CD14-positive monocyte (primary cell): Measurements from ENCODE around the gene THOC5. TPM values are rescaled to one million over a fixed set of nuclear protein-coding genes. Genes with fewer than 3 reads are reported as not detected.
"Not testable (repeated sequence)": the region's sequence is repeated elsewhere in the genome, so short reads cannot be mapped to it uniquely, and the experiment has no call there.

Source experiments
- DNase-seq, 3 donors: peaks; one replicate each; pipeline ENCODE4 v3.0.0-alpha.2; 2011 to 2022
- H2AFZ ChIP-seq: 2 replicates; pipeline ENCODE4 v1.6.0; 2012; ENCODE audit warnings: mild to moderate bottlenecking, low read depth, low read length, inconsistent platforms; ENCODE audit not compliant: insufficient read depth, poor library complexity, severe bottlenecking
- H3K27ac ChIP-seq, 2 donors: 1 replicate in 1 of 2; 2 replicates in 1 of 2; pipeline ENCODE4 v1.5.1; 2012 to 2013; ENCODE audit warnings: low read length in 2 of 2, control low read depth in 1 of 2, inconsistent platforms in 1 of 2, low read depth in 1 of 2, mild to moderate bottlenecking in 1 of 2
- H3K27me3 ChIP-seq, 2 donors: one replicate each; pipeline versions ENCODE4 v1.6.0 to v1.6.1; 2011 to 2013; ENCODE audit warnings: low read length in 2 of 2; ENCODE audit not compliant: control insufficient read depth in 2 of 2, insufficient read depth in 2 of 2
- H3K36me3 ChIP-seq, 2 donors: replicated peaks in 1 of 2; 1 replicate in 1 of 2; 2 replicates in 1 of 2; pipeline versions ENCODE4 v1.5.1 to v1.6.1; 2012 to 2013; ENCODE audit warnings: low read length in 2 of 2, control low read depth in 1 of 2, inconsistent platforms in 1 of 2, mild to moderate bottlenecking in 1 of 2; ENCODE audit not compliant: insufficient read depth in 2 of 2, control insufficient read depth in 1 of 2
- H3K4me1 ChIP-seq, 2 donors: 1 replicate in 1 of 2; 2 replicates in 1 of 2; pipeline versions ENCODE4 v1.5.1 to v1.6.1; 2012 to 2013; ENCODE audit warnings: low read length in 2 of 2, control low read depth in 1 of 2, inconsistent platforms in 1 of 2, mild to moderate bottlenecking in 1 of 2, moderate library complexity in 1 of 2; ENCODE audit not compliant: insufficient read depth in 2 of 2, control insufficient read depth in 1 of 2
- H3K4me2 ChIP-seq: replicated peaks from 2 replicates; pipeline ENCODE3; 2012; ENCODE audit warnings: low read length, moderate library complexity, mild to moderate bottlenecking; ENCODE audit not compliant: poor library complexity, severe bottlenecking; ENCODE audit errors: extremely low read depth
- H3K4me3 ChIP-seq, 3 experiments: fragments of 200-600 bp in 1 of 3; sonication (generic) in 1 of 3; replicated peaks in 1 of 3; 1 replicate in 2 of 3; 2 replicates in 1 of 3; pipeline ENCODE4 v1.5.1; 2011 to 2013; ENCODE audit warnings: low read length in 3 of 3, mild to moderate bottlenecking in 3 of 3, control low read depth in 2 of 3, low read depth in 2 of 3, inconsistent platforms in 1 of 3, moderate library complexity in 1 of 3
- H3K79me2 ChIP-seq: 2 replicates; pipeline ENCODE4 v1.6.0; 2012; ENCODE audit warnings: mild to moderate bottlenecking, control low read depth, inconsistent platforms, low read length, moderate library complexity; ENCODE audit not compliant: insufficient read depth
- H3K9ac ChIP-seq: 2 replicates; pipeline ENCODE4 v1.6.0; 2017; ENCODE audit warnings: low read length, mild to moderate bottlenecking; ENCODE audit not compliant: insufficient read depth, poor library complexity, severe bottlenecking
- H3K9me3 ChIP-seq, 2 donors: replicated peaks in 1 of 2; 1 replicate in 1 of 2; 2 replicates in 1 of 2; pipeline versions ENCODE4 v1.5.1 to v1.6.1; 2012 to 2013; ENCODE audit warnings: low read length in 2 of 2, control low read depth in 1 of 2; ENCODE audit not compliant: control insufficient read depth in 1 of 2, insufficient read depth in 1 of 2
- H4K20me1 ChIP-seq: 2 replicates; pipeline ENCODE4 v1.6.0; 2012; ENCODE audit warnings: mild to moderate bottlenecking, low read length, control low read depth, moderate library complexity; ENCODE audit not compliant: insufficient read depth
- H3K27ac Mint-ChIP-seq, 7 donors: one replicate each; pipeline ENCODE4 v1.8.0; 2020; ENCODE audit warnings: mild to moderate bottlenecking in 7 of 7, mixed read lengths in 7 of 7, moderate library complexity in 6 of 7, inconsistent platforms in 2 of 7
- H3K27me3 Mint-ChIP-seq, 3 donors: one replicate each; pipeline ENCODE4 v1.8.0; 2021 to 2022; ENCODE audit warnings: low read depth in 3 of 3, mild to moderate bottlenecking in 3 of 3, mixed read lengths in 3 of 3, moderate library complexity in 3 of 3, inconsistent platforms in 1 of 3
- H3K36me3 Mint-ChIP-seq, 2 donors: one replicate each; pipeline ENCODE4 v1.8.0; 2020; ENCODE audit warnings: mixed read lengths in 2 of 2, inconsistent platforms in 1 of 2, mild to moderate bottlenecking in 1 of 2
- H3K4me1 Mint-ChIP-seq: one replicate; pipeline ENCODE4 v1.8.0; 2020; ENCODE audit warnings: mild to moderate bottlenecking, mixed read lengths
- H3K4me3 Mint-ChIP-seq, 2 donors: one replicate each; pipeline ENCODE4 v1.8.0; 2020; ENCODE audit warnings: mild to moderate bottlenecking in 2 of 2, mixed read lengths in 2 of 2, moderate library complexity in 1 of 2
- H3K9me3 Mint-ChIP-seq, 7 donors: one replicate each; pipeline ENCODE4 v1.8.0; 2020 to 2022; ENCODE audit warnings: mixed read lengths in 7 of 7, mild to moderate bottlenecking in 6 of 7, moderate library complexity in 6 of 7, inconsistent platforms in 2 of 7
- CTCF ChIP-seq: fragments of 200-600 bp; IDR thresholded peaks from one replicate; pipeline ENCODE4 v1.8.0; 2022; ENCODE audit warnings: antibody characterized with exemption, mild to moderate bottlenecking
- WGBS: methylation state at CpG from one replicate; pipeline ENCODE4 v1.1.5; 2013; ENCODE audit warnings: missing lambda C conversion rate; ENCODE audit not compliant: insufficient coverage; 5-methylcytosine and 5-hydroxymethylcytosine counted together
- intact Hi-C, 2 donors: fragments of 100-400 bp; cut with micrococcal nuclease; formaldehyde crosslinking; loops; one replicate each; pipeline versions ENCODE4 v1.15.0 to v1.15.1; 2023
- polyA plus RNA-seq, 3 donors: library from polyadenylated mRNA; depleted of rRNA in 1 of 3; unstranded in 2 of 3; stranded (reverse) in 1 of 3; fragments of 300-500 nt in 2 of 3; fragments of >200 nt in 1 of 3; fragmentation: Illumina TruSeq in 2 of 3; gene quantifications; 1 replicate in 2 of 3; 2 replicates in 1 of 3; pipeline ENCODE4 v1.2.3, GENCODE V29; 2012 to 2021

Gene THOC5
- polyA plus RNA-seq, 3 donors, result 19.6 to 29.9 (median 28.2) TPM

- no peak overlapping the region for H3K4me3 ChIP-seq
- no CpG with 5 or more reads among the region's 1 CpG for WGBS
- Mint-ChIP-seq H3K36me3 (peaks cover 5 to 9% of the 10 kb centered on the region in 2 donors), H3K27me3 (no peaks in the 10 kb centered on the region), H3K4me1 (peaks cover 17% of the 10 kb centered on the region), H3K4me3 (no peak overlapping the region), H3K9me3 (peaks cover 0 to 13% (median 7%) of the 10 kb centered on the region in 7 donors), H3K27ac (no peak overlapping the region)
- no peak overlapping the region for H3K27ac ChIP-seq
- H2AFZ ChIP-seq, result no peak overlapping the region
- H3K79me2 ChIP-seq, result no peaks in the 10 kb centered on the region
- TF ChIP-seq CTCF, result no peak
- no peaks in the 10 kb centered on the region for H4K20me1 ChIP-seq
- H3K36me3 ChIP-seq, result no peaks in the 10 kb centered on the region
- H3K9me3 ChIP-seq, result peaks cover 0 to 7% of the 10 kb centered on the region in 2 donors
- H3K27me3 ChIP-seq, result no peaks in the 10 kb centered on the region
- H3K9ac ChIP-seq, result no peak overlapping the region
- intact Hi-C loops, result no loop called here
- no peak for DNase-seq
- no peak overlapping the region for H3K4me2 ChIP-seq
- H3K4me1 ChIP-seq, result peaks cover 19% of the 10 kb centered on the region in 2 donors
Observed at GRCh38 chr22:29493636-29494035, 59.9 kb downstream of the THOC5 start.

GRCh38 chr22:29491012-29491411, 62.5 kb downstream of the THOC5 start:
- no peak overlapping the region for H3K27ac ChIP-seq
- no peak overlapping the region for H3K4me3 Mint-ChIP-seq
- H3K27me3 ChIP-seq, result no peaks in the 10 kb centered on the region
- H3K4me1 Mint-ChIP-seq, result peaks cover 20% of the 10 kb centered on the region
- H3K9me3 Mint-ChIP-seq, result peaks cover 0 to 11% (median 8%) of the 10 kb centered on the region in 7 donors
- peaks cover 0 to 7% of the 10 kb centered on the region in 2 donors for H3K9me3 ChIP-seq
- H3K79me2 ChIP-seq, result no peaks in the 10 kb centered on the region
- no peak overlapping the region for H3K9ac ChIP-seq
- no peak overlapping the region for H3K4me2 ChIP-seq
- H3K27ac Mint-ChIP-seq, result no peak overlapping the region
- no peak for DNase-seq
- no peak overlapping the region for H2AFZ ChIP-seq
- H3K36me3 Mint-ChIP-seq, result peaks cover 6 to 13% of the 10 kb centered on the region in 2 donors
- no peak overlapping the region for H3K4me3 ChIP-seq
- intact Hi-C loops, result no loop called here
- H3K27me3 Mint-ChIP-seq, result no peaks in the 10 kb centered on the region
- no peaks in the 10 kb centered on the region for H3K36me3 ChIP-seq
- no peak for TF ChIP-seq CTCF
- peaks cover 22 to 24% of the 10 kb centered on the region in 2 donors for H3K4me1 ChIP-seq
- 93% methylated on average over 5 of the region's 6 CpGs for WGBS
- H4K20me1 ChIP-seq, result no peaks in the 10 kb centered on the region

- Histone ChIP-seq H3K4me3 (peak overlapping the region in 1 of 3 experiments; percentile 10), H2AFZ (peak overlapping the region; percentile 53), H3K27ac (peak overlapping the region; percentile 63 to 75), H3K4me1 (peaks cover 22 to 24% of the 10 kb centered on the region in 2 donors)
- H3K79me2 ChIP-seq, H3K9me3 Mint-ChIP-seq, H3K27me3 Mint-ChIP-seq, H3K4me2 ChIP-seq, intact Hi-C loops, H3K36me3 Mint-ChIP-seq, H3K36me3 ChIP-seq, H3K9ac ChIP-seq, H3K9me3 ChIP-seq, H4K20me1 ChIP-seq, H3K27me3 ChIP-seq: not testable (repeated sequence)
- Mint-ChIP-seq H3K4me3 (peak overlapping the region in 1 of 2 donors; percentile 47), H3K27ac (peak overlapping the region; percentile 66 to 91 (median 89)), H3K4me1 (peaks cover 20% of the 10 kb centered on the region)
- WGBS, result 19% methylated on average over 6 of the region's 8 CpGs
- peak; percentile 53 to 73 (median 62) for DNase-seq
Observed at GRCh38 chr22:29489127-29489780, 64.3 kb downstream of the THOC5 start.
